HG03571 (cell line): ENCODE measurements around the gene DOCK10.

ENCODE experiments used
- ATAC-seq: cut with Tn5 transposase; IDR thresholded peaks from one replicate; pipeline ENCODE4 v1.9.1; 2021; ENCODE audit not compliant: unreplicated experiment

Gene DOCK10

DNA sequence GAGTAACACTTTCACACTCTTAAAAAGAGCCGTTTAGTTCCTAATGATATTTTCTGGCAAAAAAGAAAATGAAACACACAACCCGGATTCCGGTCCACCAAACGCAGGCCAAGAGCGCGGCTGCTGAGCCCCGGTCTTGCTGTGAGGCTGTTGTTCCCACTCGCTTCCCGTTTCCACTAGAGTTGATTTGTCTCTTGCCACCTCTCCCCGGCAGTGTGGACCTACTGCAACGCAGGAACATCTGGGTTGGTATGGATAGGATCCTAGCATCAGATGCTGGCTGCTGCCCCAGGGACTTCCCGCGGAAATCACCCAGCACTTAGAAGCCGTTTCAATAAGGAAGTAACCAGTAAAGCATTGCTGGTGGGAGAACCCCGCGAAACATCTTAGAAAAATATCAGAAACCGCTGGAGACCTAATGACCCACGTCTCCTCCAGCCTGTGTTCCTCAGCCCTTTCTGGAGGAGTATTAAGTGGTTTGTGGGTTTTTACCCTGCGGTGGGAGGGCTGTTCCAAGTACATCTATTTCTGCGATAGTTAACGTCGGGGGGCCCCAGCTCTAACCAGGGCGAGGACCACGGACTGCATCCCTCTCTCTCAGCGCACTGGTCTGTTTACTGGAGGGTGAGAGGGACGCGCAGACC lies 939 bp downstream of the DOCK10 start:
- peak; percentile 64 for ATAC-seq

DNA sequence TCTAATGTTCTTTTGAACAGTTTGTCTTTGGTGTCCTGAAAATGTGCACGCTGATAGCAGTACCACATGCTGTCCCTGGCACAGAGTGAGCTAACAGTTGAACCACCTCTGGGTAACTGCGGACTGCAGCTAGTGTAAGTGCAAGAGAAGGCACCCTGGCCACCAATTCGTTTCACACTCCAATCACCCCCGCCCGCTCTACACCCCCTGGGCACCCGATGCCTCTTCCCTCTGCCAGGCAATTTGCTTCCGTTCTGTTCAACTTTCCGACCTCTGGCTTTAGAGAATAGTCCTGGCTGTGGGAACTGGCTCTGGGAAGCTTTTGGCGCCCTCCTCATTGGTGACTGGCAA lies 1.4 kb downstream of the DOCK10 start:
- peak; percentile 11 for ATAC-seq

DNA sequence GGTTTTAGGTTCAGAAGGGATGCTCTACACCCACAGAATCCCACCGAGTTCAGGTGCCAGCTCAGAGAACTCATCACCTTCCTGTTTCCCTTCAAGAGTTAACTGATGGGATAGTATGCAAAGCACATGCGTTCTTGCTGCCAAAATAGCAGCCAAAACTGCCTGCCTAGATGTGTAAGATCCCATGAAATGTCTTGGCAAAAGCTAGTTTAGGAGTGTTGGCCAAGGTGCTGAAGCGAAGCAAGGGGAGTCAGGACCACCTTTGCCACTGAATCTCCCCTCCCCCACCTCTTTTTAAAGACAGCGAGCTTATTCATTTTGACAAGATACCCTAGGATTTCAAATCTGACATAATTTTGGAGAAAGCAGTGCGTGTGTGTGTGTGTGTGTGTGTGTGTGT lies 2.1 kb downstream of the DOCK10 start:
- ATAC-seq: no peak

DNA sequence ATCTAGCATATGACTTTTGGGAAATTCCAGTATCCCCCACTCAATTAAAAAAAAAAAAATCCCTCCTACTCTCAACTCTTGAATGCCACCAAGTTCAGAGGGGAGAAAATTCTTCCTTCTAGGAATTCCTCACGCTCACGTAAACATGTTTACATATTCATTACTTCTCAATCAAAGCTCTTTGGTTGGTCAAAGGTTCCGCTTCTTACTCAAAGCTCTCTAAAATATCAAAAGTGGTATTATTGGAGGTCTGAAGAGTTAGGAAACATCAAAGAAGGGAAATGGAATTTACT lies 4.1 kb downstream of the DOCK10 start:
- ATAC-seq: no peak

DNA sequence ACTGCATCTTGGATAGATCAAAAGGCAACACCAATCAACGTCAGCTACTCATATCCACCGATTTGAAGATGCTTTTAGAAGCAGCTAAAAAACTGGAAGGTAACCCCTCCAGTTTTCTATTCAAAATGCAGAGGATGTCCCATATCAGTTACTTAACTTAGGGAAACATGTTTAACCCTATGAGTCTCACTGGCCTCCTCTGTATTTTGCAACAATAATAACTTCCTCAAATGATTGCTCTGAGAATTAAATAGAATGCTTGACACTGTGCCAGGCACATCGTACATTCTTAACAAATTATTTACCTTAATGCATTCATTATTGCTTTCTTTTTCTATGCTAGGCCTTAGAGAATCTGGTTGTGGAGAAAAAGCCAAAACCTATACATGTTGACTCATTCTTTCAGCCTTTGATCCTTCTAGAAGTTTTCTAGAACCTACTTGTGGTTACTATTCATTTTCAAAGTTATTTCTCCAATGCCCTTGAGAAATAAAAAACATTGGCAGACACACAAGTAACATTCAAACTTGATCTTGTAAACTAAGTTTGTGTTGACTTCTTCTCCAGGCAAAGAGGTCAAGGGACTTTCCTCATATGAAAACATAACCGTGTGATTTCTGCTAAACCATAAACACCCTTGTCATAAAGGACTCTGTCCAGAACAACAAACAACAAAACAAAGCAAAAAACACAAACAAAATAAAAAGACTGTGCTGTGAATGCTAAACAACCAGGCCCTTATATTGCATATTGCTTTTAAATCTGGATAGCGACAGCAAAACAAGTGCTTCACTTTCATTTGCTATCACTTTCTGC lies 4.6 kb downstream of the DOCK10 start:
- ATAC-seq: no peak

DNA sequence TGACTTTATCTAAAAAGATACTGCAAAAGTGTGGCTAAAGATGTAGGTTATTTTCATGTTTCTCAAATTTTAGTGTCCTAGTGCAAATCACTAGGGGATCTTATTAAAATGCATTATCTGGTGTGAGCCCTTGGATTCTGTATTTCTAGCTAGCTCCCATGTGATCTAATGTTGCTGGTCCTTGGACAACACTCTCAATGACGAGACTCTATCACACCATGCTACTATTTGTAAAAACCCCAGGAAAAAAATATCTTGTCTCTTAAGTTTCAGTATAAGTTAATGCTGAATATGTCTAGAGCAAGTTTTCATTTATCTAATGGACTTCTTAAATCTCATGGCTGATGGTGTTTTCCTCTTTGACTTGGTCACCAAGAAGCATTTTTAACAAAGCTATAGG lies 5.8 kb downstream of the DOCK10 start:
- no peak for ATAC-seq

DNA sequence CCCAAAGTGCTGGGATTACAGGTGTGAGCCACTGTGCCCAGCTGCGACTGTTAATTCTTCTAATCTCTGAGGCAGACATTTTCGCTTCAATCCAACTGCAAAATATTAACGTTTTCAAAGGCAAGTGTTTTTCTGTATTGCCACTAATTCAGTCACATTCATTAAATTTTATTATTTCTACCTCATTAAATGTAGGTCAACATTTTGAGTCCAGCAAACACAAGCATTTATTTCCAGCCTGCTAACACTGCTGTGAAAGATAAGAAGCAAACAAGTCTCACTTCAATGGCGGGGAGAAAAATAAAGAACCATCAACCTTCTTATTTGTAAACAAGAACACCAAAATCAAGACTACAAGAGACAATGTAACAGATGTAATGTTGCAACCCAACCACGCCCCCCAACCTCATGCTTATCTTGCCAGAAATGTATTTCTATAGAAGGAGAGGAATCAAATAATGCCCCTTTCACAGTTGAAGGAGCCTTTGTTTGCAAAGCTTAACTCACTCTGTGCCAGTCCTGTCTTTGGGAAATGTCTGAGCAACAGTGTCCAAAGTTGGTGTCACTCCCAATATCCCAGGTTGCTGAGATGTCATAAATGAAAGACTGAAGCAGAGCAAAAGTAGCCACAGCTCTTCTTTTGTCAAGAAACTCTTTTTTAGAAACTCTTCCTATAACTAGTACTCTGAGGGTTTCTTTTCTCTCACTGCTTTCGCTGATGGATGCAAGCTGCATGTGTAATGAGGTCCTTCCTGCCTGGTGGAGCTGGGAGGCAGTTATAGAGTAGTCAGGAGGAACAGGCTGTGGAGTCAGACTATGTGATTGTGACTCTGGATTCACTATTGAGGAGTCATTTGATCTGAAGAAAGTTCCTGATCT lies 8.6 kb downstream of the DOCK10 start:
- no peak for ATAC-seq

DNA sequence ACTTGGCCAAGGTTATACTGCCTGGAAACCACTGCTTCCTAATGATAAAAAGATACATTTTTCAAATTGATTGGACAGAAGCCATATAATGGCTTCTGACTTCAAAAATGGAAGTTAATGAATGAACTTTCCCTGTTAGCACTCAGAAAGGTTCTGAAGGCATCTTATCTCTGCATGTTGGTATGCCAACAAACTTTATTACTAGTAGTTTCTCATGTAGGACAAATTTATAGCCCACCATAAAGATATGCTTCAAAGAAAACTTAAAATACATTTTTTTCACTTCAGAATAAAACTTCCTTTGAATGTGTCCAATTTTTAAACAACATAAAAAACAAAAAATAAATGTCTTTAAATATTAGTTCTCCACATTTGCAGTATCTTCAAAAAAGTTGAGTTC lies 10.0 kb downstream of the DOCK10 start:
- ATAC-seq: no peak

DNA sequence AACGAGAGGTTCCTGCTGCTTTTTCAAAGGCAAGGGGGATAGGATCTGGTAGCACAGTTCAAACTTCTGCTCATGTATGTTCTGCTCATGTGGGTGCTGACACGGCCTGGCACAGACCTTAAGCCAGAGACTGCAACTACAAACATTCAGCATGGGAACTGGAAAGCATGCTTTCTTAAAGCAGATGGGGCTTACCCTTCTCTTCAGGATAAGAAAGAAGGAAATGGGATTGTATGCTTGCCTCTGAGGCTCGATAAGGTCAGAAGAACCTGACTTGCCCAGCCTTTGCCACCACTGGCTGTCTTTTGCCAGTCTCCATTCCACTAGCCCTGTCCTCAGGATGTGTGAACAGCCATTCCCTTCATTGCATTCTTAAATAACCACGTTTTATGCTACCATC lies 10.7 kb downstream of the DOCK10 start:
- ATAC-seq: no peak

DNA sequence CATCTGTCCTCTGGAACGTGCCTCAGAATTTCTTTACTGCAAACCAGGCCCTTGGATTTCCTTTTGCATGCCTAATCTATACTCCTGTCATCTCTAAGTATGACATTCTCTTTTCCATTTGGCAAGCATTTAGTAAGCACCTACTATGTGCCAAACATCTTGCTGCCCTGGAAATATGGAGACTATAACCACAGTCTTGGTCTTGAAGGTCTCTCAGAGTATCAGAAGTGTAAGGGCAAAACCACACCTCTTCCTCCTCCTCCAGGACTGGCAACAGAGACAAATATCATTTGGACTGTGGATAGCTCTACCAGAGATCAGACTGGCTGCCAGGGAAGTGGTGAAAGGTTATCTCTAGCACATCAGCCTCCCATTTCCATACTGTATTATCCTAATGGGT lies 11.4 kb downstream of the DOCK10 start:
- no peak for ATAC-seq

DNA sequence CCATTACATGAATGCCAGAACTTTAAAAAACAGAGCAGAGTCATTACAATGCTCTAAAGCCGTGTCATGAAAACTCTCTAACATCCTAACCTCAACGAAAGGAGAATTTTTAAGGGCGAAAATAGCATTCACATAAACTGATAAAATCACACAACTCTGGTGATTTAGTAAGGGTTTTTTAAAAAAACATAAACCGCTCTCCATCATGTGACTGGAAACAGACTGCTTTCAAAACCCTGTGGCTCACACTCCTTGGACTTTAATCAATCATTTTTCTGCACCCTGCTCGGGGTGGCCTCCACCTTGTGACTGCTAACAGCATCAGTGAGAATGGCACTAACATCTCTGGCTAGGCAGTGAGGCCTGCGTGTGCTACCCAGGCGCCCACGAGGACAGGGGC lies 12.1 kb downstream of the DOCK10 start:
- ATAC-seq: no peak

DNA sequence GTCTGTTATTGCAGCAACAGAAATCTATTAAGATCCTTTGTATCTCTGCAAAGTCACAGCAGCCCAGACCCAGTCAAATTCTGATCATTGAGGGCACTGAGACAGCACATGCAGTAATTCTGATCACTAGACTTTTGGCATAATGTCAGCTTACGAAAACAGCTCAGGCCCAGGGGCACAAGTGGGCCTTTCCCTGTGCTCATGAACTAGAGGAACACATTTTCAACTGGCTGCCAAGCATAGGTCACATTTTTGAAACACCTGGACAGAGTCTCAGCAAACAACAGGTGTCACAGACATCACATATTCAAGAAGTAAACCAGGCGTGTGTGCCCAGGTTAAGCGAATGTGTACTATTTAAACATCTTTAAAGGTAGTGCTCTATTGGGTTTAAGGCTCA lies 13.7 kb downstream of the DOCK10 start:
- no peak for ATAC-seq

DNA sequence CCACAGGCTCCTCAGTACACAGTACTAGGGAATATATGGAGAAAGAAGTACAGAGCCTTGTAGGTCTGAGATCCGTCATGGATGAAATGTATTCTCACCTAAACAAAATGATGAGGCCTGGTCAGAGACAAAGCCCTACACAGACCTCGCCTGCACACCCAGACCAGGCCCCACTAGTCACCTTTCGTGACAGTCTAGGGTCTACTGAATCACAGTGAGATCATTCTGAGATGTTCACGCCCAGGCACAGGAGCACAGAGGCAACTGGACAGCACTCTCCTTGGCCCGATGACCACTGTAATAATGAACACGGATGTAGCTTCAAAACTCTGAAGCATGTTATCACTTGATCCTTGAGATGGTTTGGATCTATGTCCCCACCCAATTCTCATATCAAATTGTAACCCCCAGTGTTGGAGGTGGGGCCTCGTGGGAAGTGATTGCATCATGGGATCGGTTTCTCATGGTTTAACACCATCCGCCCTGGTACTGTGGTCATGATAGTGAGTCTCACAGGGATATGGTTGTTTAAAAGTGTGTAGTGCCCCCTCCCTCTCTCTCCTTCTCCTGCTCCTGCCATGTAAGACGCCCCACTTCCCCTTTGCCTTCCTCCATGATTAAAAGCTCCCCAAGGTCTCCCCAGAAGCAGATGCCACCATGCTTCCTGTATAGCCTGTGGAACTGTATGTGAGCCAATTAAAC lies 15.1 kb downstream of the DOCK10 start:
- ATAC-seq: no peak

DNA sequence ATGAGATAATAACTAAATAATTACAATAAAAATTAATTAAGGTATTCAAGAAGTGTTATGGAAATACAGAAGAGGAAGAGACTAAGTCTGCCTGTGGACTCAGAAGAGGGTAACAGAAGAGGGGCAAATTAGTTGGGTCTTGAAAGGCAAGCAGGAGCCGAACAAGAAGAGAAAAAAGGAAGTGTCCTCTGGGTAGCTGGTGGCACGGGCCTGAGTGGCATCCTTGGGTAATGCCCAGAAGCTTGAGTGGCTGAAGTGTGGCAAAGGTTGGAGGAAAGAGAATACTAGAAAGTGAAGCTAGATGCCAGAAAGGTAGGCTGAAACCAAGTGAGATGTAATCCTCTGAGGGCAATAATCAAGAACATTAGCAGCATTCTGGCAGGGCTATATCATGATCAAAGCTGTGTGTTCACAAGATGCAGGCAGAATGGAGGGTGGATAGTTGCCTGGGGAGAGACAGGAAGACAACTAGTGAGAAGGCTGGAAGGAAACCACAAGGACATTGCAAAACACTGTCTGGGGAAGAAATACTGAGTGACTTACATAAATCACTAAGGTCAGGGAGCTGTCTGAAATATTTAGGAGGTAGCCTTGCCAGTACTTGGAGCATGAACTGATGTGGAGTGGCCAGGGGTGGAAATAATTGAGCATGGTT lies 16.2 kb downstream of the DOCK10 start:
- no peak for ATAC-seq

DNA sequence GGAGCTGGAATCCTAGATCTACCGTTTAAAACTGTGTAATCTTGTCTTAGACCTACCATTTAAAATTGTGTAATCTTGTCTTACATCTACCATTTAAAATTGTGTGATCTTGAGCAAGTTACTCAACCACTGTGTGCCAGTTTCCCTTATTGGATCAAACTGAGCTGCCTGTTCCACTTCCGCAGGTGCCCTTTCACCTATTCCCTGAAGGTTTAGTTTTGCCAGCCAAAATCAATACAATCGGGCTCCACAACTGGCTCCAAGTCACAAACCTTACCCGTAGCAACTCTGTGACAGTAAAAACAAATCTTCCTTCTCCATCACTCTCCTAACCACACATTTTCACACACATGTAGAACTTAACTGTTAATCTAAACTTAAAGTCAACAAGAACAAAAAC lies 20.1 kb downstream of the DOCK10 start:
- ATAC-seq: no peak

DNA sequence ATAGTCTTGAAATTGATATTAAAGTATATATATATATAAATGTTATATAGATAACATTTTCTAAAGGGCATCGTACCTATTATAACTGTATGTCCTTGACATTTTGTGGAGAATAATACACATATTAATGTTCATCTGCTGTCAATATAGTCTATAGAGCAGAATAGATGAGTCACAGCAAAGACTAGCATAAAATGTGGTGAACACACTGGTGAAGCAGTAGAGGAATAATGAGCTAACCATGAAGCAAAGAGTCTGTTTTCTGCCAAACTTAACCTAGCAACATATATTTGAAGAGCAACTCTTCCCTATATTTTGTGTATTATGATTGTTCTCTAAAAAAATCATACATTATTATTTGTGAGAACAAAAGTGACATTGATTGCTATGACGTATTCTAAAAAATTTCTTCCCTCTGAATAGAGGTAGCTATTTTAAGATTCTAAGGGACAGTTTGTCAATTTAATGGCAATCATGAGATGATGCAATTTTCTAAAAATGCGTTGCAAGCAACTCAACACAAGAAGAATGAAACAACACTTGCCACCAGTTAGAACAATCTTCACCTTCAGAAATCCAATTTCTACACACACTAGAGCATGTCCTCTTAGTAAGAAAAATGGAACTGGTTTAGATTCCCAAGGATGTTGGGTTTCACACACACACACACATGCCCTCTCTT lies 22.0 kb downstream of the DOCK10 start:
- ATAC-seq: no peak

DNA sequence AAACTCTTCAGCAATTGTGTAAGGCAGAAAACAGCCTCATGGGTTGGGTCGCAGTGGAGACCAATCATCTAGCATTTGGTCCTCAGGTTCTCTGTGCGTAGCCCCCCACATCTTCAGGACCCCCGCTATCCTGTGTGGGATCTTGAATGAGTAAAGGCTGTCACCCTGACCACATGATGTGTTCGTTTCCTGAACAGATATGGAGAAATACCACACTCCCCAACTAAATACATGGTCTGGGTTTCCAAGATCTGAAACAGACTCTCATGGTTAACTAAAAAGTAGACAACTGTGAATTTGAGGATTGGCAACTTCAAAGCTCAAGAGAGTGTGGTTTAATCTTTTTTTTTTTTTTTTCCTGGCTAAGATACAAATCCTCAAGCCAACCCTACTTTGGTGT lies 23.2 kb downstream of the DOCK10 start:
- ATAC-seq: no peak

DNA sequence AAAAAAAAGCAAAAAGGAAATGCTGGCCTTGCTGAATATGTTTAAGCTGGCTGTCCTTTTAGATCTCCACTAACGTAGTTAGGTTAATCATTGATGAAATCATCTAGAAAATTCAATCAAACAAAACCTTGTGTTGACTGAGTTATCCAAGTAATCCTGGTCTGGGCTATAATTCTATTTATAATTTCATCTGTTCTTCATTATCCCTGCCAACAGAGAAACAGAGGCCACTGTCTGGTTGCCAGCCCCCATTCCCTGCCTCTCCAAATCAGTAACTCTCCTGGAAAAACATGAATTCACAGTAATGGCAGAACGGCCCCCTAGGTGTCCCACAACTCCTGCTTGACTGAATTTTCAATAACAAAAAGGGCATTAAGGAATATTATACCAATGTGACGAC lies 24.6 kb downstream of the DOCK10 start:
- no peak for ATAC-seq

DNA sequence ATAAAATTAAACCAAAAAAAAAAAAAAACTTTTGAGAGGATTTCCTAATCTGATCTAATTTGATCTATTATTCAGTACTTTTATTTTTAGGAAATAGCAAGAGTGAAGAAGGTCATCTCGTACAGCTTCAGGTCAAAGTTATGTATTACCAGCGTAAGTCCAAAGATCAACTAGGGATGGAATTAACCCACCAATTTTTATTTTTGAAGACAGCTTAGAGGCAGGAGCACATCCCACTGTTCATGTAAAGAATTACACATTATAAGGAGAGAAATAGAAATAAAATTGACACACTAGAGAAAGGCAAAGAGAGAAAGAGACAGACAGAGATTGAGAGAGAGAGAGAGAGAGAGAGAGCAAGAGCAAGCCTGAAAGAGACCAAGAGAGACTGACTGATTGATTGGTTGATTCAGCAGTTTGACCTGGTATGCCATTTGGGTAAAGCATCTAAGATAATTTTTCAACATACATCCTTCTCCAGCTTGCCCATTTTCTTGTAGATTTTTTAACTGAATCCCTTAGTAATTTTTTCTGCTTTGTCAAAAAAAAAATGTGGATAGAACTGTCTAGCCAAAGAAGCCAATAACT lies 25.1 kb downstream of the DOCK10 start:
- no peak for ATAC-seq
